Skeletal muscle cell (primary cell): Measurements from ENCODE around the gene TRIM25.
A peak's percentile ranks its signal among the peaks of the same experiment; 100 is the strongest.

Experiments used
- DNase-seq: peaks from one replicate; pipeline ENCODE4 v3.0.0-alpha.2; 2010; ENCODE audit warnings: low read depth
- H3K4me3 ChIP-seq: 2 replicates; pipeline ENCODE4 v1.5.1; 2011; ENCODE audit warnings: low read depth, mild to moderate bottlenecking, control low read depth, low read length, moderate library complexity

TRIM25 gene

DNA sequence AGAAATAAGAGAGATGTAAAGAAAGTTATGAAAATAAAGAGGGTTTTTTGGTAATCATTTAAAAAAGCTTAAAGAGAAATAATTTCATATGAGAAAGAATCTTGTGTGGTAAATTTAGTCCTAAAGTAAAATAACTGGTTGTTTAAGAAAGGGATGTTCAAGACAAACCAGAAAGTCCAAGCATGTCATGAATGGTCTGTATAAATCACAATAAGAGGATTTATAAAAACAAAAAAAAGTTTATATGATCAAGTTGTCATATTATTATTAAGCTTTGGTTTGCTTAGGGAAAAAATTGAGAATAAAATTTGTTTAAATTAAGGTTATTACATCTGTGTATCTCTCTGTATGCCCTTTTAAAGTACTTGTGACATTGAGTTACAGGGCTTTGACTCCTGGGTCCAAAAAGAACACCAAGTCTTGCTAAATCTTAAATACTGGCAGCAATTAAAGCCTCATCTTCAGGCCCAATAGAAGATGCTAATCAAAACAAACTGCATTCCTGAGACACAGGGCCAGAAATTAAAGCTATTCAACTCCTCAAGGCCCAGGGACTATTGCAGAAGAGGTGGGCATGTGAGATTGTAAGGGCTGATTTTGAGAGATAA lies 15.6 kb upstream of the TRIM25 start:
- H3K4me3 ChIP-seq, result no peak overlapping the region
- DNase-seq, result no peak

- no peak for DNase-seq
- H3K4me3 ChIP-seq, result no peak overlapping the region
Measured at GRCh38 chr17:56928586-56928985, 14.7 kb upstream of the TRIM25 start.

DNA sequence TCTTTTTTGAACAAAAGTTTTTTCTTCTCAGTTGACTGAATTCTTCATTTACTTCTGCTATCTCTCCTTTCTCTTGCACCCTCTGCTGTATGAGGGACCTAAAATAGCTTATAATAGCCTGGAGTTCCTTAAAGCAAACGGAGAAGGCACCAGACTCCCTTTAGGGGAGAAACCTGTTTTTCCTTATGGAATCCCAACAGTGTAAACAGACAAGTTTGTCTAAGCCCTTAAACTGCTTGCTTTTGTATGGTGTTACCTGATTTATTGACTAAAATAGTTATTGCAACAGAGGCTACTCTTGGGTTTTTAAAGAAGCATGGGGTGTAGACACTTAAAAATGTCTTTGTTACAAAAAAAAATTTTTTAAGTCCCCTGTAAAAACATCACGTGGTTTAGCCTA lies 12.9 kb upstream of the TRIM25 start:
- no peak for DNase-seq

DNA sequence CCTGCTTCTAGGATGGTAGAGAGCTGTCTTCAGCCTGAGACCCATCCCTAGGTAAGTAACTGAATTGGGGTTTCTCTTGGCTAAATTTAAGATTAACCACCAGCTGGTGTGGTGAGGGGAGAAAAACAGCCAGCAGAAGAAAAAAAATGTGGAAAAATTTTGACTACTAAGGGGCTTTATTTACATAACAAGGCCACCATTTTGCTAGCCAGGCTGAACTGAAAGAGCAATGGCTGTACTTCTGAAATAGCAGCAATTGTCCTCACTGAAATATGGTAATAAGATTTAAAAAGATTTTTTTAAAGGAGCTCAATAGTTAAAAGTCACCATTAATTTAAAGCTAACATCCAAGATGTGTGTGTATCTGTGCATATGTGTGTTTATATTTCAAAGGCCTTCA lies 12.4 kb upstream of the TRIM25 start:
- H3K4me3 ChIP-seq, result no peak overlapping the region
- DNase-seq, result no peak

More for the DNA sequence above, 12.9 kb upstream of the TRIM25 start:
- no peak overlapping the region for H3K4me3 ChIP-seq

- no peak for DNase-seq
Measured at GRCh38 chr17:56925088-56925487, 11.2 kb upstream of the TRIM25 start.

GRCh38 chr17:56919717-56920116 lies 5.9 kb upstream of the TRIM25 start:
- H3K4me3 ChIP-seq, result no peak overlapping the region
- DNase-seq, result no peak

More at GRCh38 chr17:56925088-56925487, 11.2 kb upstream of the TRIM25 start:
- H3K4me3 ChIP-seq, result no peak overlapping the region

GRCh38 chr17:56918916-56919315 lies 5.1 kb upstream of the TRIM25 start:
- peak; percentile 25 for DNase-seq

GRCh38 chr17:56917559-56918296 lies 3.9 kb upstream of the TRIM25 start:
- no peak for DNase-seq
- H3K4me3 ChIP-seq, result no peak overlapping the region

More at GRCh38 chr17:56918916-56919315, 5.1 kb upstream of the TRIM25 start:
- H3K4me3 ChIP-seq, result no peak overlapping the region

DNA sequence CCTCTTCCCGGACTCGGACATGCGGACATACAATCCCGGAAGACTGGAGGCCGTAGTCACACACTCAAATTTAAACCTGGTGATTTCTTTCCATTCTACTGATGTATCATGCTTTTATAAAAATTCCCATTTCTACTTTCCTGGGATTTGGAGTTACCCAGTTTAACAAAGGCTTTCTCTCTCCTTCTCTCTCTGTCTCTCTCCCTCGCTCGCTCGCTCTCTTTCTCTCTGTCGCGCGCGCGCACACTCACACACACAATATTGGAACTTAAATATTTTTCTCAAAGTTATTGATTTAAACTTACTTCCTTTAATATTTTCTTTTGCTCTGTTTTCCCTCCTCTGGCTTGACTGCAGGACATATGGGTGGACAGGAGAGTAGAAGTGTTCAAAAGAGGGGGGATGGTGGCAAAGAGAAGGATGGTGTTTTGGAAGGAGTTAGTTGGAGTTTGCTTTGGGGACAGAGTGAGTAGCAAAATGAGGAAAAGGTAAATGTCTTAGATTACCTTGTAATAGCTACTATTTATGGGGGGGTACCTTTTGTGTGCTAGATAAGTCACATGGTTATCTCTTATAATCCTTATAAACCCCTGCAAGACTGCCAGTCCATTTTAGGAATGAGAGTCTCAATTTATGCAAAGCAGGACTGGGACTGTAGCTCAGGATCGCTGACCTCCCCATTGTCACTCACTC lies 878 bp upstream of the TRIM25 start:
- DNase-seq, result no peak
- H3K4me3 ChIP-seq, result peak overlapping the region; percentile 75

DNA sequence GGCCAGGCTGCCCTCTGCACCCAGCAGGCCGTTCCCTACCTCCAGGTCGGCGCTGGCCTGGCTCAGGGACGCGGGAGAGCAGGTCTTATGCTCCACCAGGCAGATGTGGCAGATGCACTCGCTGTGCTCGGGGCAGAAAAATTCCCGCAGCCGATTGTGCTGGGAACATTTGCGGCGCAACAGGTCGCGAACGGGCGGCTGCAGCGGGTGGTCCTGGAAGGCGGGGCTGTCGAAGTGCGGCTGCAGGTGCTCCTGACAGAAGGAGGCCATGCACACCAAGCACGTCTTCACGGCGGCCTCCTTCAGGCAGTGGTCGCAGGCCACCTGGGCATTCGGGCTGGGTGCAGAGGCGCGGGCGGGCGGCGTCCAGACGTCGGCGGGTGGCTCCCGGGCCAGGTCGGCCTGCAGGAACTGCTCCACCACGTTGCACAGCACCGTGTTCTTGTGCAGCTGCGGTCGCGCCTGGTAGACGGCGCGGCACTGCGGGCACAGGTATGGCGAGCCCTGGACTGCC lies 439 bp downstream of the TRIM25 start:
- no peak for DNase-seq
- H3K4me3 ChIP-seq, result peak overlapping the region; percentile 75

DNA sequence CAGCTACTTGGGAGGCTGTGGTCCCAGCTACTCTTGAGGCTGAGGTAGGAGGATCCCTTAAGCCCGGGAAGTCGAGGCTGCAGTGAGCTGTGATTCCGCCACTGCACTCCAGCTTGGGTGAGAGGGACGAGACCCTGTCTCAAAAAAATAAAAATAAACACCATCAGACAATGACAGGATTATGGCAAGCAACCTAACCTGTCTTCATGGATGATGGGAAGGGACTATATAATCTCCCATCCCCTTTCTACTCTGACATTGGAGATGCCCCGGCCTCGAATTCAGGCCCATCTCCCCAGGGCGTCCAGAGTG lies 893 bp downstream of the TRIM25 start:
- no peak for DNase-seq
- H3K4me3 ChIP-seq, result peak overlapping the region; percentile 75

DNA sequence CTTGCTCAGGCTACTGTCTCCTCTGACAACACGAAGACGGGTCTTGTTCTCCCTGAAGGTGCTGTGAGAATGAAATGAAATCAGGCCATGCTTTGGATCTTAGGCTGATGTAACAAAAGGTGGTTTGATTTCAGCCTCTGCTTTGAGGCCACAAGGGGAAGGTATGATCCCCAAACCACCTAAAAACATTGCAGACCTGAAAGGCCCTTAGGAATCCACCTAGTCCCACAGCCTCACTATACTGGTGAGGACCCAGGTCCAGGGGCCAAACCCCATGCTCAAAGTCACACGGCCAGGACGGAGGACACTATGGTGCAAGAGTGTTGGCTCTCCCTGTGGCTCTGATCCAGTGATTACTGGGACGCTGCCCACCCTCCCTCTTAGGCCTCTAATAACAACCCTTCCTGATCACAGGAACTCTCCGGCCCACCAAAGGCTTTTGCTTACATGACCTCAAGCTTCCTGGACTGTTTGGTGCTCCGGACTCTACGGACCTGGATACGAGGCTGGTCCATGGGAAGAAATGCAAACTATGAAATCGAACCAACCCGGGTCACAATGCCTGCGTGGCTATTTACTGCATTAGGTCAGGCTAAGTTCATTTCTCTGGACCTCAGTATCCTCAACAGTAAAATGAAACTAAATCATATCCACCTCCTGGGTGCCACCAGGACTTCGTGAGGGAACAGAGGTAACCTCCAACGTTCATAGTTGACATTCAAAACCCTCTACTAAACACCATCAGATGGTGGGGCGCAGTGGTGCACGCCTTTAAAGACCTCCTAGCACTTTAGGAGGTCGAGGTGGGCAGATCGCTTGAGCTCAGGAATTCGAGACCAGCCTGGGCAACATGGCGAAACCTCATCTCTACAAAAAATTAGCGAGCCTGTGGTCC lies 1.5 kb downstream of the TRIM25 start:
- peak overlapping the region; percentile 75 for H3K4me3 ChIP-seq
- DNase-seq, result no peak

DNA sequence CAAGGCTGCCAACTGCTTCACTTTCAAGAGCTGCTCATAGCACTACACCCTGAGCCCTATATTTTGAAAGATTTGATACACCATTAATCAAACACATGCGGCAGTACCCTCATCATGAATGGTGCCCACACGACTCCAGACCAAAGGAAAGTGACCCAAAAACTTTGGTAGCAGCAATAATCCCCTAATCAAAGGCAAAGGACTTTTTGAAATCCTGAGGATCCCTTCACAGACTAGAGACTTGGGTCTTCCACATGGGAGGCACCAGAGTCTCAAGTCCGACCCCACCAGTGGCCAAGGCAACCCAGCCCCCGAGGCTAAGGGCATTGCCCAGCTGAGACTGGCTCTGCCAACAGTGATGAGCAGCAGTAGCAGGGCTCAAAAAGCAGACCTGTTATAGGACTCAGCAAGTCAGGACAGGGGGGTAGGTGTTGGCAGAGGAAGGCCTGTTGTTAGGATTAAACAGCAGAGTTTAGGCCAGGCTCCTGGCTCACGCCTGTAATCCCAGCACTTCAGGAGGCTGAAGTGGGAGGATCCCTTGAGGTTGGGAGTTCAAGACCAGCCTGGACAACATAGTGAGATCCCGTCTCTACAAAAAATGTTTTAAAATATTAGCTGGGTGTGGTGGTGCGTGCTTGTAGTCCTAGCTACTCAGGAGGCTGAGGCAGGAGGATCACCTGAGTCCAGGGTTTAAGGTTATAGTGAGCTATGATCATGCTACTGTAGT lies 3.2 kb downstream of the TRIM25 start:
- H3K4me3 ChIP-seq, result no peak overlapping the region
- DNase-seq, result no peak

- no peak overlapping the region for H3K4me3 ChIP-seq
- DNase-seq, result no peak
Measured at GRCh38 chr17:56909742-56910508, 3.9 kb downstream of the TRIM25 start.

- DNase-seq, result no peak
- no peak overlapping the region for H3K4me3 ChIP-seq
Measured at GRCh38 chr17:56908001-56908542, 5.8 kb downstream of the TRIM25 start.

DNA sequence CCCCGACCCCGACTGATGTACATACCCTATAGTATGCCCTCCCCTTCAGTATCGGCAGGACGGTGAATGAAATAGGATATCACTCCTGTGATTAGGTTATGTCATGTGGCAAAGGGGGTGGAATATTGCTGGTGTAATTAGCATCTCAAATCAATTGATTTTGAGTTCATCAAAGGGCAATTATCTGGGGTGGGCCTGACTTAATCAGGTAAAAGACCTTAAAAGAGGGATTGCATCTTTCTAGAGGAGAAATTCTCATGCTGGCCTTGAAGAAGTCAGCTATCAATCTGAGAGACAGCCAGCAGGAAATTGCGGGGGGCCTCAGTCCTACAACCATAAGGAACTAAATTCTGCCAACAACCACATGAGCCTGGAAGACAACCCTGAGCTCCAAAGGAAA lies 10.3 kb downstream of the TRIM25 start:
- H3K4me3 ChIP-seq, result no peak overlapping the region
- DNase-seq, result no peak

GRCh38 chr17:56902348-56902747 lies 11.5 kb downstream of the TRIM25 start:
- no peak overlapping the region for H3K4me3 ChIP-seq
- peak; percentile 32 for DNase-seq

DNA sequence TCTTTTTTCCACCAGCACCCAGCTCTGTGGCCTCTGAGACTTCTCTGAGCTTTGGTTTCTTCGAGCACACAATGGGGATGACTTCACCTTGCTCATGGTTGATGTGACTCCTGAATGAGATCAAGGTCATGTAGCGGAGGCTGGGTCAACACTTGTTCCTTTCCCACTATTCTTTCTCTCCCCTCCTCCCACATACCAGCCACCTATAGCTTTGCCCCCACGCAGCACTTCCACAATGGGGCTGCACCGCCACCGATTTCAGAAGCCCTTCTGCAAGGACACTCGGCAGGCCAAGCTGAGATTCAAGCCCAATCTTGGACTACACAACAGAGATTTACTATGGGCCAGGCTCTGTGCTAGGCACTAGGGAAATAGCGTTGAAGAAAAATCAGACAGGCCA lies 14.4 kb downstream of the TRIM25 start:
- DNase-seq, result no peak
- no peak overlapping the region for H3K4me3 ChIP-seq
